HG02885 (cell line): ENCODE results near the gene MYH6.

Source experiments
- ATAC-seq: cut with Tn5 transposase; IDR thresholded peaks from one replicate; pipeline ENCODE4 v1.9.1; 2021; ENCODE audit warnings: mild to moderate bottlenecking; ENCODE audit not compliant: unreplicated experiment, poor library complexity

MYH6 gene

DNA sequence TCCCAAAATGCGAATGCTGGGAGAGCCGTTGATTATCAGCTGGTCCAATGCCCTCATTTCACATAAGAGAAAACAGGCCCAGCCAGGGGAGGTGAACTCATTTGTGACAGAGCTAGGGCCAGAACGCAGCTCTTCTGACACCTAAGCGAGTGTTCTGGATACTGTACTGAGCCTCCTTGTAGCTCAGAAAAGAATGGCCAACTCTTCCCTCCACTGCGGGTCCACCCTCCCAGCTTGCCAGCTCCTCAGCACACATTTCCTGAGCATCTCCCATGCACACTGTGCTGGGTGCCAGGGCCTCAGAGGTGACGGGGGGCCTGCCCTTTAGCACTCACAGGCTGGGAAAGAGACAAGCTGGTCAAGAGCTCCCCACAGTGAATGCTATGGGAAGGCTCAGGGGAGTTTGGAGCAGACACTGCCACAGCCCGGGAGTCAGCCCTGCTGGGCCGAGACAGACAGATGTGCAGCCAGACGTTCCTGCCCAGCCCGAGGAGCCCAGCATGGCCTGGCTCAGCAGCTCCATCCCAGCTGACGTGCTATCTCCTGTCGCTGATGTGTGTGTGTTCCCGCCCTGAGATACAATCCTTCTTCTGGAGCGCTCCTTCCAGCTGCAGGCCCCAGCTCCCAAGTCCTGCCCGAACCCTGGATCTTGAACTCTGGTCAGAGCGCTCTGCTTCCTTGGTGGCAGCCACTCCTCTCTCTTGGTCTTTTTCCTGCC lies 27.7 kb downstream of the MYH6 start:
- no peak for ATAC-seq

DNA sequence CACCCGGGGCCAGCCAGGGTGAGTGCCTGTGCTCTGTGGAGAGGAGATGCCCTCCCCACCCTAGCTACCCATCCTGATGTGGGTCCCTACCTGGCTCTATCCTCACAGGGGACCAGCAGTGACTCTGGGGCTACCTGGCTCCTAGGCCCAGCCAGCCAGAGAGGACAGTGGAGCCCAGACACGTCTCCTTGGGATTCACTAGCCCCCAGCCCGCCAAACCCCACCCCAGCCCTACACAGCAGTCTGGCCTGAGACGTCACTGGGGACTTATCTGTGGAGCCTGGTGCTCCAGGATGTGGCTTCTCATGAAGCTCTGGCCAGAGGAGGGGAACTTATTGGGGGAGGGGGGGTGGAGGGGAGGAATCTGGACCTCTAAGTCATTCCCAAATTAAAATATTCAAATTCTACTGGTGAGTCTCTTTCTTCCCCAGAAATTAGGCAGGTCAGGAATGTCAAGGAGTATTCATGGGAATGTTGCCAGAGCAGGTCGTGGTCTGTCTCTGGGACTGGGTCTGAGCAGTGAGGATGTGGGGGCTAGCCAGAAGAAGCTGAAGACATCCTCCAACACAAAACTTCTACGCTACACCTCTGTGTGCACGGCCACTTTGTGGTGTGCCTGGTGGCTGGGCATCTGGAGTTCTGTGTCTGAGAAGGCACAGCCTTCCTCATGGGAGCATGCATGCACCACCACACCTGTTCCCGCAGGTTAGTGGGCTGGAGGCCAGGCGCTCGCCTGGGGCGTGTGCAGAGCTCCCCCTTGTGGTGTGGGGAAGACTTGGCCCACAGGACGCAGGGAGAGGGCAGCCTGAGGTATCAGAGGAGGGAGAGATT lies 28.5 kb downstream of the MYH6 start:
- peak; percentile 78 for ATAC-seq

DNA sequence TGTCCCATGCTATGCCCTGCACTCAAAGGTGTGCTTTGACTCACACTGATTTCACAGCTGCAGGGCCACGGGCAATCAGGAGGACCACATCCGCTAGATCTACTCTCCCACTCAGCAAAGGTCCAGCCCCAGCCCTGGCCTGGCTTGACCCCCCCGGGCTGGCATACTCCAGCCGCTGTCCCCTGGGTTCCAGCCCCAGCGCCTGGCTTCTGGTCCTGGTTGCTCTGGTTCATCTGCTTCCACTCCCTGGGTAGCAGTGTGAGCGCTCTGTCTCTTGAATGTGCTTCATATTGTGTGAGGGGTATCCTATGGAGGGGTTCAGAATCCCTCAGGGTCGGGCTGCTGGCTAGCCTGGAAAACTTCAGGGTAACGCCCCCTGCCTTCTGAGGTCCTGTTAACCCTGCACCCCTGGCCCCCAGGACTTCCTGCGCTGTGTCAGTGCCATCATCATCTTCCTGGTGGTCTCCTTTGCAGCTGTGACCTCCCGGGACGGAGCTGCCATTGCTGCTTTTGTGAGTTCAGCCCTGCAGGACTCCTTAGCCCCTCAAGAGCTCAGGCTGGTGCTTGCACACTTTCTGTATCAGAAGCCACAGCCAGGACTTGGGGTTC lies 29.4 kb downstream of the MYH6 start:
- ATAC-seq, result no peak

DNA sequence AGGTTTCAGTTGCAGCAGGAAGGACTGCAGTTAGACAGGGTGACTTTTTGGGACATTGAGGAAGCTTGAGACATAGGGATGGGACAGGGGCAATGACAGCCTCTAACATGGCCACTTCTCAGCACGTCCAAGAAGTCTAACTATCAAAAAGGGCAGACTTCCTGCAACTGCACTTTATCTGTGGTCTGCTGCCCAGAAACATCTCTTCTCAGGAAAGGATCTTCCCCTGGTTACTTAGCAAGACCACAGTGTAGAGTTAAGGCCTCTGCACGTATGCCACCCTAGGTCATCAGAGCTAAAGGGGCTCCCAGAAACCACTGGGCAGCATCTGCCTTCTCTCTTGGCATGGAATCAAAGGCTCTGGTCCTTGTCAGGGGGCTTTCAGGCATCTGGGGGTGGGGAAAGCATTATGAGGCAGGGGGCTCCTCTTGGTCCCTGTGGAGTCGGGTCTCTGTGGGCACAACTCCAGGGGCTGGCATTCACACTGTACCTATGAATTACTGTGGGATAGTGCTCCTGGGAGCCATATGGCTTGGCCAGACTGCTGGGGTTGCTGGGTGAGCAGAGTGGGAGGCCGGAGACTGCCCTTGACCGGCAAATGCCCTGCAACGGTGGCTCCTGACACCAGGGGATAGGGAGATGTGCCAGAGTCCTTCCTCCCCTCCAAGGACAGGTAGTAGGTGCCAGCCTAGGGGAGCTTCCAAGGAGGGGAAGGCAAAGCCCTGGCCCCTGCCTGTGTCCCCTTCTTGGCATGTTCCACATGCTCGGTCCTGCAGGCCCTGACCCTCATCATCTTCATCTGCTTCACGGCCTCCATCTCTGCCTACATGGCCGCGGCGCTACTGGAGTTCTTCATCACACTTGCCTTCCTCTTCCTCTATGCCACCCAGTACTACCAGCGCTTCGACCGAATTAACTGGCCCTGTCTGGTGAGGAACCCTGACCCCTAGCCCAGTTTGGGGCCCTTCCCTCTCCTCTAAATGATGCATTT lies 30.2 kb downstream of the MYH6 start:
- no peak for ATAC-seq

- no peak for ATAC-seq
Observed at GRCh38 chr14:23377198-23377550, 30.9 kb downstream of the MYH6 start.

GRCh38 chr14:23376482-23377197 lies 31.4 kb downstream of the MYH6 start, which contains the start of gene CMTM5:
Gene CMTM5, plus strand, starts transcription at chr14:23377046. Its CDS starts 206 bp downstream, at chr14:23377252.
- ATAC-seq, result no peak

DNA sequence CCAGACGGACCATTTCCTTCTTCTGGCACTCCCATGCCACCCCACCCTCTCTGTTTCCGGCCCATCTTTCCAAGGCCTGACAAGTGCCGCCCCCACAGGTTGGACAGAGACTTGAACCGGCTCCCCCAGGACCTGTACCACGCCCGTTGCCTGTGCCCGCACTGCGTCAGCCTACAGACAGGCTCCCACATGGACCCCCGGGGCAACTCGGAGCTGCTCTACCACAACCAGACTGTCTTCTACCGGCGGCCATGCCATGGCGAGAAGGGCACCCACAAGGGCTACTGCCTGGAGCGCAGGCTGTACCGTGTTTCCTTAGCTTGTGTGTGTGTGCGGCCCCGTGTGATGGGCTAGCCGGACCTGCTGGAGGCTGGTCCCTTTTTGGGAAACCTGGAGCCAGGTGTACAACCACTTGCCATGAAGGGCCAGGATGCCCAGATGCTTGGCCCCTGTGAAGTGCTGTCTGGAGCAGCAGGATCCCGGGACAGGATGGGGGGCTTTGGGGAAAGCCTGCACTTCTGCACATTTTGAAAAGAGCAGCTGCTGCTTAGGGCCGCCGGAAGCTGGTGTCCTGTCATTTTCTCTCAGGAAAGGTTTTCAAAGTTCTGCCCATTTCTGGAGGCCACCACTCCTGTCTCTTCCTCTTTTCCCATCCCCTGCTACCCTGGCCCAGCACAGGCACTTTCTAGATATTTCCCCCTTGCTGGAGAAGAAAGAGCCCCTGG lies 32.4 kb downstream of the MYH6 start:
- no peak for ATAC-seq

- no peak for ATAC-seq
Observed at GRCh38 chr14:23373041-23373440, 35.0 kb downstream of the MYH6 start.

- ATAC-seq, result no peak
Observed at GRCh38 chr14:23372509-23372908, 35.6 kb downstream of the MYH6 start, which contains the start of gene IL25. Gene IL25, plus strand, starts transcription at chr14:23372809.

DNA sequence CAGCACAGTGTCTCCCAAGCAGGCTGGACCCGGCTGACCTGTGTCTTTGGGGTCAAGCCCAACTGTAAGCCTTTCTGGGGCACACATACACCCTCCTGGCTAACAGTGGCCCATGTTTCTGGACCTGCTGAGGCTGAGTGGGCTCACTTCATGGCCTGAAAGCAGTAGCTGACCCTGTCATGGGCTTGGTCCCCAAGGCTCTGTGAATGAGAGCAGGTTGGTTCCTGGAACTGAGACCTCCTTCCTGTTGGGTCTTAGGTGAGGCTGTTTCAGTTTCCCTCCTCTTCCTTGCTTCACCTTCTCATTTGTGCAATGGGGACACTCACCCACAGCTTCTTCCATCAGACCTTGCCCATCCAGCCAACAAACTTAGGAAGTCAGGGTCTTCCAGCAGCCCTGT lies 36.2 kb downstream of the MYH6 start:
- no peak for ATAC-seq

- no peak for ATAC-seq
Observed at GRCh38 chr14:23370221-23370620, 37.9 kb downstream of the MYH6 start.

DNA sequence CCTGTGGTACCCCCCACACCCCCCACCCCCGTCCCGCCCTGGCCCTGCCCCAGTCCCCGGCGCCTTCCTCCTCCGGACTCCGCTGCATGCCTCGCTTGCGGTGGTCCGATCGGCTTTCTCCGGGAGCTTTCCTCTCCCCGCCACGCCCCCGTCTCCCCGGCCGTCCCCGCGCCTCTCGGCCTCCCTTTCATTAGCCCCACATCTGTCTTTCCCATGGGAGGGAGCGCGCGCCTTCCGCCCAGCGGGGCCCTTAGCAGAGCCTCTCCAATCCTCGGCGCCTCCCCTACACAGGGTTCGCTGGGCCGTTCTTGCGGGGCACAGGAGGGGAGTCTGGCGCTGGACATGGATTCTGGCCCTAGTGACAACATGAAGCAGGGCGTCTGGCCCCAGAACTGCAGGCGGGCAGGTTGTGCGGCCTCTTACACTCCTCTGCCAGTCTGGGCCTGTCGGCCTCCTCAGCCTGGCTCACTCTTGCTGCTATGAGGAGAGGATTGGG lies 41.6 kb downstream of the MYH6 start:
- no peak for ATAC-seq

- no peak for ATAC-seq
Observed at GRCh38 chr14:23365732-23366425, 42.2 kb downstream of the MYH6 start.

- no peak for ATAC-seq
Observed at GRCh38 chr14:23365036-23365731, 42.9 kb downstream of the MYH6 start, which contains the start of gene EFS. Gene EFS, minus strand, starts transcription at chr14:23365172. Its CDS starts 147 bp downstream, at chr14:23365025.

- no peak for ATAC-seq
Observed at GRCh38 chr14:23364164-23365035, 43.7 kb downstream of the MYH6 start.

DNA sequence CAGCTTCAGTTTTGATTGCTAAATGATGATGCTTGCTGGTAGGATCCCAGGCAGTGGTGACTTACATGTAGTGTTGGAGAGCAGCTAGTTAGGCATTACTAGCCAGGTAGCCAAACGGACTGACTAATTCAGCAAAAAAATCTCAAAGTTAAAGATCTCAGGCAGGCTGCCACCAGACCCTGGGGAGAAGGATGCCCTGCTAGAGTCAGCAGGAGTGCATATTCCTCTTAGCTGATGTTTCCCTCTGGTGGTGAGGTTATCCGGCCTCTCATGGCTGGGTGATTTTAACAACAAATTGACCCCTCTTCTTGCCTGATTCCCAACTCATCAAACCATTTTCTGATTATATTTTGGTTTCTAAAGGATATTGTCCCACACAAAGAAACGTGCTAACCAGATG lies 45.9 kb downstream of the MYH6 start:
- no peak for ATAC-seq
